AG10803 (cell line): ENCODE measurements around the gene PLEKHA1.

Source experiments
- DNase-seq: peaks from one replicate; pipeline ENCODE4 v3.0.0; 2010; ENCODE audit warnings: low read depth
- H3K4me3 ChIP-seq: 2 replicates; pipeline ENCODE4 v1.5.1; 2011; ENCODE audit warnings: mild to moderate bottlenecking, low read length, control low read depth
- CTCF ChIP-seq: conservative IDR thresholded peaks from 2 replicates; pipeline ENCODE4 v1.5.1; 2011; ENCODE audit warnings: mild to moderate bottlenecking, low read length, control low read depth, inconsistent platforms

The PLEKHA1 gene

GRCh38 chr10:122376364-122376961 is 2.0 kb downstream of the PLEKHA1 start:
- H3K4me3 ChIP-seq = no peak overlapping the region
- no peak for TF ChIP-seq CTCF
- no peak for DNase-seq

- TF ChIP-seq CTCF = no peak
- no peak for DNase-seq
- H3K4me3 ChIP-seq = no peak overlapping the region
Measured at GRCh38 chr10:122379041-122379440, 4.5 kb downstream of the PLEKHA1 start.

- no peak overlapping the region for H3K4me3 ChIP-seq
Measured at GRCh38 chr10:122379537-122379936, 5.0 kb downstream of the PLEKHA1 start.

GRCh38 chr10:122380703-122381102 is 6.2 kb downstream of the PLEKHA1 start:
- H3K4me3 ChIP-seq = no peak overlapping the region
- no peak for TF ChIP-seq CTCF
- no peak for DNase-seq

More at GRCh38 chr10:122379537-122379936, 5.0 kb downstream of the PLEKHA1 start:
- no peak for DNase-seq
- no peak for TF ChIP-seq CTCF

- DNase-seq = no peak
- TF ChIP-seq CTCF = no peak
- H3K4me3 ChIP-seq = no peak overlapping the region
Measured at GRCh38 chr10:122381680-122382079, 7.2 kb downstream of the PLEKHA1 start.

- DNase-seq = no peak
- no peak overlapping the region for H3K4me3 ChIP-seq
- no peak for TF ChIP-seq CTCF
Measured at GRCh38 chr10:122386514-122386913, 12.0 kb downstream of the PLEKHA1 start.

- DNase-seq = no peak
- TF ChIP-seq CTCF = no peak
- H3K4me3 ChIP-seq = no peak overlapping the region
Measured at GRCh38 chr10:122387572-122387971, 13.1 kb downstream of the PLEKHA1 start.
